C4-2B (cell line): ENCODE results near the gene WDR89.

Source experiments
- ZFX ChIP-seq: fragments of 450-650 bp; IDR thresholded peaks from 2 replicates; pipeline ENCODE4 v1.6.1; 2017
- TF ChIP-seq, protein P1 (sequence below): fragments of 450-650 bp; conservative IDR thresholded peaks from 2 replicates; pipeline ENCODE4 v1.5.1; 2017; ENCODE audit warnings: mild to moderate bottlenecking

DNA sequence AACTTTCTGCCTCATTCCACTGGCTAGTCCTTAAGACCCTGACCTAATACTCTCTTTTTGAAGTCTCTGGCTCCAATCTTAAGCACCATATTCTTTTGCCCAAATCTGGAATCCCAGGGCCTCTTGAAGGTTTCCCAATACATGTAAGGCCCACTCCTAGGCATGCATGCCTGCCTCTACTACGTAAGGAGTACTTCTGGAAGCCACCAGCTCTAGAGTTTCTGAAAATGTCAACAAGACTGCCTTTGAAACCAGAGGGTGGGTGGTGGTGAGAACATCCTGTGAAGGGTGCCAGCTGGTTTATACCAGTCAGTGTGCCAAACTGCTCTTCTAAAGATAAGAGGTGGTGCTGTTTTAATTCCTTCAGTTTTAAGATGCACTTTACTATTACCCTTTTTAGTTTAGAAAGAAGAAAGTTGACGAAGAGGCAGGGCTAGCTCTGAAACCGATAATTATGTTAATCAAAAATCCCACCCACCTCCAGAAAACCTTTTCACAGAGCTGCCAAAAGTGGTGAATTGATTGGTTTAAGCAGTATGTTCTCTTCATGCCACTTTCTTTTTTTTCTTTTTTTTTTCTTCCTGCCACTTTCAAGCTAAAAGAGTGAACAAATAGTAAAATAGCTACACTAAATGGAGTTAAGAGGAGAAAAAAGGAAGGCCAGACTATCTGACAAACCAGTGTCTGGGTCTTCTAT, 8.7 kb upstream of the WDR89 start:
- TF ChIP-seq, protein P1, sequence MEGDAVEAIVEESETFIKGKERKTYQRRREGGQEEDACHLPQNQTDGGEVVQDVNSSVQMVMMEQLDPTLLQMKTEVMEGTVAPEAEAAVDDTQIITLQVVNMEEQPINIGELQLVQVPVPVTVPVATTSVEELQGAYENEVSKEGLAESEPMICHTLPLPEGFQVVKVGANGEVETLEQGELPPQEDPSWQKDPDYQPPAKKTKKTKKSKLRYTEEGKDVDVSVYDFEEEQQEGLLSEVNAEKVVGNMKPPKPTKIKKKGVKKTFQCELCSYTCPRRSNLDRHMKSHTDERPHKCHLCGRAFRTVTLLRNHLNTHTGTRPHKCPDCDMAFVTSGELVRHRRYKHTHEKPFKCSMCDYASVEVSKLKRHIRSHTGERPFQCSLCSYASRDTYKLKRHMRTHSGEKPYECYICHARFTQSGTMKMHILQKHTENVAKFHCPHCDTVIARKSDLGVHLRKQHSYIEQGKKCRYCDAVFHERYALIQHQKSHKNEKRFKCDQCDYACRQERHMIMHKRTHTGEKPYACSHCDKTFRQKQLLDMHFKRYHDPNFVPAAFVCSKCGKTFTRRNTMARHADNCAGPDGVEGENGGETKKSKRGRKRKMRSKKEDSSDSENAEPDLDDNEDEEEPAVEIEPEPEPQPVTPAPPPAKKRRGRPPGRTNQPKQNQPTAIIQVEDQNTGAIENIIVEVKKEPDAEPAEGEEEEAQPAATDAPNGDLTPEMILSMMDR: no peak
- no peak for TF ChIP-seq ZFX
